SU-DHL-6 (cell line): Measurements from ENCODE around the gene MLLT10.

ENCODE experiments used
- CTCF ChIP-seq: fragments of 200-600 bp; sonication (generic); IDR thresholded peaks from one replicate; pipeline ENCODE4 v1.5.1; 2017; ENCODE audit warnings: antibody characterized with exemption, mild to moderate bottlenecking, low read length, moderate library complexity; ENCODE audit not compliant: insufficient read depth, poor library complexity, severe bottlenecking
- EZH2phosphoT487 ChIP-seq: fragments of 200-600 bp; sonication (generic), shearing (Covaris generic); conservative IDR thresholded peaks from 2 replicates; pipeline ENCODE4 v1.6.1; 2018; ENCODE audit warnings: mild to moderate bottlenecking, antibody characterized with exemption, low read length, moderate library complexity, mixed read lengths

GRCh38 chr10:21488246-21488956 is 45.6 kb upstream of the MLLT10 start:
- TF ChIP-seq CTCF, result no peak
- no peak for TF ChIP-seq EZH2phosphoT487
